ENCODE measurements around the gene SETBP1.

SETBP1 gene

DNA sequence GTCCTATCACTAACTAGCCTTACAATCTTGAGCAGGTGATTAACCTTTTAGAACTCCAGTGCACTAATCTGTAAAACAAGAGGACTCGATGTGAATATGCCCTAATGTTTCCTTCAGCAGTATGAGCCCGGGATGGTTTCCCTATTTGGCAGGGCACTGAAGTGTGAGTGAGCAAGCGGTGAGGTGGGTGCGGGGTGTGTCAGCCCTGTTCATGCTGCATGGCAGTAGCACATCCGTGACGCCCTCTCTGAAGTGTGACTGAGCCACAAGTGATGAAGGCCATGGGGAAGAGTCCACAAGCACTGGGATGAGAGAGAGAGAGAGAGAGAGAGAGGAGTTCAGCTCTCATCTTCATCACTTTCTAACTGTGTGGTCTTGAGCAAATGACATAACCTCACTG lies 168.7 kb downstream of the SETBP1 start:
- DNase-seq = no peak

DNA sequence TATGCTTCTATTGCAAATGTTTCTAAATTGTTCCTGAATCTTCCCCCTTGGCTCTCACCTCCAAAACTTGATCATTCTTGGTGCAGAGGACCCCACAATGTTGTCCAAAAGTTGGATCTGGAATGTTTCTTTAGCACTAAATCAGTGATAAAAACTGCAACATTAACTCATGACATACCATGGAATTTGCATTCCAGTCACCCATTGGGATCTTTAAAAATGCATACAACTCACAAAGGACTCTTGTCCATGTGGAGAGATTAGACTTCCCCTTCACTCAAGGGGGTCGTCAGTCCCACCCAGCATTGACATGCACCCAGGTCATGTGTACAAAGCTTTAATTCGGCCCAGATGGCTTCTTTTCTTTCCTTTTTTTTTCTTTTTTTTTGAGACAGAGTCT lies 169.3 kb downstream of the SETBP1 start:
- DNase-seq = no peak

DNA sequence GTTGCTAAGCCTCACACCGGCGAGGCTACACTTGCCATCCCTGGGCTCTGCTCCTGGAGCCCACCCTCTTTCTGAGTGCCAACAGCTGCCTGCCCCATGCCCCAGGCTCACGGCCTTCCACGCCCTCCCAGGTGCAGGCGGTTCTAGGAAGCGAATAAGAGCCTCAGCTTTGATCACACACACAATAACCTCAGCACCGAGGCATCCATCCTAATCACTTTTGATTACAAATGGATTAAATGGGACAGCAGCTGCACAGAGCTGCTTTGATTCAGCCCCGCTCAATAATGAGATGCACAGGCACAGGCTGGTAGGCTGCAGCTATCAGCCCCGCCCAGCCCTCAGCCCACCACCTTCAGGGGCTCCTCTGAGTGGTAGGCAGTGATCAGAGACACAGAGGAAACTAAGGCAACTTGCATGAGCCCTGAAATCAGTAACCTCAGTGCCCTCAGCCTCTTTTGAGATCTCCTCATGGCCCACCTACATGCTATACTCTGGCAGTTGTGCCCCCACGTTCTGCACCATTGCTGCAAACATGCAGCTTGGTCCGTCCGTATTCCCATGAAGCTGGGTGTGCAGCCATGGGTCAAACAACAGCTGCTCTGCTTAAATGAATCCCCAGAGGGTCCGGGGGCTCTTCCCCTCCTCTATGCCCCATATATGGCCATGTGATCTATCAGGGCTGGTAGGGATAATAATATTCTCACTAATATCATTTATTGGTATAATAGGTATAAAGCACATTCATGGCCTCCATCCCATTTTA lies 171.4 kb downstream of the SETBP1 start:
- no peak for DNase-seq

DNA sequence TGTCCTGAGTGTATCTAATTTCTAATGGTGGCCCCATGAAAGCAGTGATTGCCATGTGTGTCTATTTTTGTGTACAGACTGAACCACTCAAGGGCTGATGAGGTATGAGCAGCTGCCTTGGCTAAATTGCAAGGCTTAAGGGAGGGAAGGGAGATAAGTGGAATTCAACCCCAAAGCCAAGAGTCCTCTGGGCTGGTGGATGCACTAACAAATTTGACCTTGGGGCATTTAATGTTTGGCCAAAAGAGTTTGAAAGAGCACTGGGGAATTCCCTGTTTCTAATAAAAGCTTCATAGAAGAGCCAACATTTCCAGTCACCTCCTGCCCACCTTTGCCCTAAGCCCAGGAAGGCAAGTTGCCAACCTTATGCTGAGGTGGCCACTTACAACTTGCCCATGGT lies 172.1 kb downstream of the SETBP1 start:
- DNase-seq = no peak

DNA sequence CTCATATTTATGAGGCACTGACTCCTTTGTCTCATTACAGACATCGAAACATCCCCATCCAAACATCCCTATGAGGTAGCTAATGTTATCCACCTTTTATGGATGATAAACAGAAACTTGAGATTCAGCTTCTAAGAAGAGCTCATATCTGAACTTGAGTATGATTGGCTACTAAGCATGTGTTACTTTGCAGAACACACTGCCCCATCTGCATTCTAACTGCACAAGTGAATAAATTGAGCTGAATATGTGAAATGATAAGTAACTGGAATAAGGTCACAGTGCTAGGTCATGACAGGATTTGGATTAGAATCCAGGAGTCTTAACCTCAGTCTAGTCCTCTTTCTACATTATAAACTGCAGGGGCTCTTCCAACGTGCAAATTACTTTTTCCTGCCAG lies 172.7 kb downstream of the SETBP1 start:
- DNase-seq = no peak

DNA sequence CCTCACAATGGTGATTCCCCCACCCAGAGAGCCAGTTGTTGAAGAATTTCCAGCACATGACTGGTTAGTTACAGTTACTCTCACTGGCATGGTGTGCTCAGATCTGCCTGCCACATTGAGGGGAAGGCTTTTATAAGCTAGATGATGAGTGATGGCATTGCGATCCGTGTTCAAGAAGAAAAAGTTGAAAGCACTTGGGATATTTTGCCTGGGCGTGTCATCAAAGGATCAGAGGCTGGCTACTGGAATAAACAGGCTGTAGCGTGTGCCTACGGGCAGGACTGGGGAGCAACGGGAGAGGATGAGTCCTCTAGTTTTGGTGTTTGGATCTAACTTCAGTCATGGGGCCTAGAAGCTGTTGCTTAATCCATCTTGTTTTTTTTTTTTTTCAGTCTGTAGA lies 175.0 kb downstream of the SETBP1 start:
- DNase-seq = no peak

DNA sequence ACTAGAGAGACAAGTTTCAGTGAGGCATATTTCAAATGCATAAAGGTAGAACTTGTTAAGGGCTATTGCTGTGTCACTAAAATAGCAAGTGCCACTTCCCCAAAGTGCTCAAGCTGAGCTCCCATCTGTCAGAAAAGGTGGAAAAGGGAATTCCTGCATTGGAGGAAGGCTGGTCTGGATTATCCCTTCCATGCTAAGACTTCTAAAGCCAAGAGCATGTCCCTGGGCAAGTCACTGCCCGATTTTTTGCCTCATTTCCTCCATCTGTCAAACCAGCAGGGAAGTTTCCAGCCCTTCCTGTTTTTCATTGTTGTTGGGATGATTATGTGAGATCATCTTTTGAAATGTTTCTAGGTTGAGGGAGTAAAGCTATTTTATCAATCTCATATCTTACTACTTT lies 175.5 kb downstream of the SETBP1 start:
- DNase-seq = peak; percentile 37 to 62 (median 55)

DNA sequence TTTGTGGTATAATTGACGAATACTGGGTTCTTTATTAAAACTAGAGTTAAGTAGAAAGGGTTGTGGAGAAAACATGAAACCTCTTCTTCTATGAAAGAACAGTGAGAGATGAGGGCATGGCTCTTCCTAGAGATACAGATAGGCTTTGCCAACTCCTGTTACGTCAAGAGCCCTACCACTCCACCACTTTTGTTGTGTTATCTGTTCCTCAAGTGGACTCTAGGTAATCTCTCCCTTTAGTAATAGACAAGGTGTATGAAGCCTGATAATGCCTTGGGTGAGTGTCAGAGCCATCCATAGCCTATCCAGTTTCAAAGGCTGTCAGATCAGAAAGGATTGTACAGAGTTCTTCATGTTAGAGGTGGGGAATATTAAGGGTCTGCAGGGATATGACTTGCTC lies 176.4 kb downstream of the SETBP1 start:
- no peak for DNase-seq

DNA sequence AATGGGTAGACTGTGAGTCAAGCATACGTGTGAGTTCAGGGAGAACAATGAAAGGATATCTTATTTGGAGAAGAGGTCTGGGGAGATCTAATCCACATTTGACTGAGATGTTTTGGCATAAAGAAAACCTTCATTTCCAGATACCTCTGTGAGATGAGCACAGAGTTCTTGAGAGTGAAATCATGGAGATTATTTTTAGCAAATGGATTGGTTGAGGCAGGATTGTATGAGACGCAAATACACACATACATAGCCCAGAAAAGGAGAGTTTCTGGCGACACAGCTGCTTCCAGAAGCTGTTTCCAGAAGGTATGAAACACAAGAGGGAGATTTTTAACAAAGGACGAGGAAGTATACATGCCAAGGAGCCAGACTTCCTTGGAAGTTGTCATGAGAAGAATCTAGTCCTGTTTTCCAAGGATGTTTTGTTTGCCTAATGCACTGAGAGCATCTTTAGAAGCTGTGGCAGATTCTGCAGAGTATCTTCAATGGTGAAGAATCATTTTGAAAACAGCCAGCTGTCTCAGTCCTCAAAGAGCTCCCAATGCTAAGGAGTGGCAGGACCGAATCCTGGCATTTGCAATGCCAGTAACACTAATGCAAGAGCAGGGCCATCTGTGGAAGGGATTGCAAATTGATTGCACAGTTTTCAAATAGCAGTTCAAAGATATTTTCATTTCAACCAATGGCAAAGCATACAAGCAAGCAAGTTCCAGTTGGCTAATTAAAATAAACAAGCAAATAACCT lies 177.2 kb downstream of the SETBP1 start:
- no peak for DNase-seq

DNA sequence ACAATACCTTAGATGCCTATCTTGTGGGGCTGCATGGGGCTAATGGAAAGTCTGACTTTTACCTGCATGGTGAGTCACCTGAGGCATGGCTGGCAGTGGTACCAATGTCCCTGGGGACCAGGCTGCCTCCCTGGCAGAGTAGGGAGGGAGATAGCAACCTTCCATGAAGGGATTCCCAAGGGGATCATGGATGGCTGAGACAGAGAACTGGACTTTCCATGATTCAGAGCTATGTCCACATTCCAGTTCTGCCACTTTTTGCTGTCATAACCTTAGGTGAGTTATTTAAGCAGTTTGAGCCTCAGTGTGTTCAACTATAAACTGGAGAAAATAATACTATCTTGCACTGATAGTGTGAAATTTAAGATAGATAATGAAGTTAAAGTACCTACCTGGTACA lies 178.6 kb downstream of the SETBP1 start:
- no peak for DNase-seq

DNA sequence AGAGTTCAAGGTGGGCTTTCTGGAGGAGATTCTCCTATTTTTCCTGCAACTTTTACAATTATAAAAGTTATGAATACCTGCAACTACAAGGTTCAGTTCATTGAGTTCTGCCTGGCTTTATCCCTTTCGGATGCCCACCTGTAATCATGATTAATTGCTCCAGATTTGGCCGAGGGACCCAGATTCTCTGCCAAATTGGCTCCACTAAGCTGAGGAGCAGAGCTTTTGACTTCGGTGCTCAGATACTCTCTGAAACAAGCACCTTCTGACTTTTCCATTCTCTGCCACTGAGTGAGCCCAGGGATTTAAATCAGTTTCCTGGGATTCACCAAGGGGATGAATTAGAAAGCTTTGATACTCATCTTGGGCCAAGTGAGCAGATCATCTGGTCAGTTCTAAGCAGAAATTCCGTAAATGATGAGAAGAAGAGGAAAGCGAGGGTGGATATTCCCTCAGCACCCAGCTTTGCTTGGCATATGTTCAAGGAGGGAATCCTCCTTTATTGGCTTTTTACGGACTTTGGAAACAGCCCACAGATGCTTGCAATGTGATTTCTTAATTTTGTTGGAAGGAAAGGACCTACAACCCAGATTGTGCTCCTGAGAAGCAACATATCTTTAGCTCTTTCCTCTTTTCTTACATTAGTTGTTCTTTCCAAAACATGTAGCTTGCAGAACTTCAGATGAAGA lies 179.2 kb downstream of the SETBP1 start:
- no peak for DNase-seq

DNA sequence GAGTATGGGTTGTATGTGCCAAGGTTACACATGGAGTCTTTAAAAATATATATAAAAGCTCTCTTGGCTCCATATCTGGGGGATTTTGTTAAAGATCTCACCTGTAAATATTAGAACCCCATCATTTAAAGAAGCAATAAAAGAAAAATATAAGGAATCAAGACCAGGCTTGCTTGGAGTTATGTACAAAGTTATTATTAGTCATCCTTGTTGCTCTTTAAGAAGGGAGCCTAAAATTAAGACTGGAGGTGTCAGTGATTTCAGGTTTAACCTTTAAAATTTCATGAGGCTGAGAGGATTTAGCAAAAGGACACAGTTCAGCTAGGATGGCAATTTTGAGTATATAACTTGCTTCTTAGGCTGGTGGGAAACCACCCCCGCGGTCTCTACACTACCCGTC lies 181.4 kb downstream of the SETBP1 start:
- no peak for DNase-seq

DNA sequence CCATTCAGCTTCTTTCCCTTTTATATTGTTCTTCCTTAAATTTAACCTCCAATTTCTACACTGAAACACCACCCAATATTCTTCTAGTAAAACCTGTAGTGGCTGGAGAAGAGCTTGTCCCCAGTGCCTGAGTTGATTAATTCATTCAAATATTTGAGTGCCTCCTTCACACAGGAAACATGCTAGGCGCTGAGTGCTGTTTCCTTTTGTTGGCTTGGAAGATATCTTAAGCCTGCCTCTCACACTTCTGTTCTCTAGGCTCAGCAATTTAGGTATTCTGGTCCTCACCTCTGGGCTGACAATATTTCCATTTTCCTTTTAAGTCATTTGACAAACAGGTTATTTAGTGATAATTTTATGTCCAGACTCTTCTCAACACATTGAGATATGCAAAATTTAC lies 185.4 kb downstream of the SETBP1 start:
- DNase-seq = no peak

DNA sequence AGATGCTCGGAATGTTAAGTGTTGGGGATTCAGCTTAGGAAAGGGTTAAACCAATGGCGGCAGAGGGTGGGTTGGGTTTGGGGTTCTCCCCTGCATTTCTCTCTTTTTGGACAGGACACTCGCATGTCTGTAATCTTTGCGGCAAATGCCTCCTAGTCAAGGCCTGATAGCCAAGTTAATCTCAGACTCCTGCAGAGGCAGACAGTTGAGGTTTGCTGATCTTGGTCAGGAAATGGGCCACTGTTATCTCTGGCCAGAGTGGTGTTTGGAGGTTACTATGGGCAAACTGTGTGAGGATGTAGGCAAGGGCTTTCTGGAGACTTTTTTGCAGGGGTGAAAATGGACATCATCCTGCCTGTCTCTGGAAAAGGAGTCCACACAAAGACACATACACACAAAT lies 188.8 kb downstream of the SETBP1 start:
- no peak for DNase-seq

DNA sequence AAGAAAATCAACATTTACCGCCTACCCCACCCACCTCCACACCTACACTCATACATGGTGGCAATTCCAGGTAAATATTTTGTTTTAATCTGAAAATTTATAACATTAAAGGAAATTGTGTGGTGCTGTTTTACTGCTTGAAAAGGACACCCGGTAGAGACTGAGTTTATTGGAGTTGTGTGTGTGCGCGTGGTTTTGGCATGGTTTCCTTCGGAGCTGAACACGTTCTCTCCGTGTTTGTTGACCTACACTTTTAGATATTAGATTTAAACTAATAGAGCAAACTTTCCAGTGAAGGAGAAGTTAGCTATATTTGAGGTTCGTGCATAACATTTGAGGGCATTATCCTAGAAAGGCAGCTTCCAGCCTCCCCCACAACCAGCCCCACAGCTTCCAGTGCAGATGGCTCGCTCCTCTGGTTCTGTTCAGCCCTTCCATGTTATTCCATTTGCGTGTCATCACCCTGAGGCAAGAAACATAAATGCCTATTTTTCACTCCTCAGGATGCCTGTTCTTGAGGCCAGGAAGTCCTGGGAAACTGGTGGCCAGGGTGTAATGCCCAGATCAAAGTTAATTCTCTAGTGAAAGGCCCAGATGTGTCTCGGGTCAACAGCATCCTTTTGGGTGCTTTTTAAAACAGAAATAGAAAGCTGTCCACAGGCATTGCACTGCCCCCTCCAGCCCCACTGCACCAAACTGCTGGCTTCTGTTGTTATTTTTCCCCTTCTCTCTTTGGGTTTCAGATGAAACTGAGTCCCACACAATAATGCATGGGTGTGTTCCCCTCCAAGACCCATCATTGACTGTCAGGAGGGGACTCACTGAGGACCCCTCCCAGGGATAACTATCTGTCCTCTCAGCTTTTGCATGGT lies 190.2 kb downstream of the SETBP1 start:
- DNase-seq = no peak

DNA sequence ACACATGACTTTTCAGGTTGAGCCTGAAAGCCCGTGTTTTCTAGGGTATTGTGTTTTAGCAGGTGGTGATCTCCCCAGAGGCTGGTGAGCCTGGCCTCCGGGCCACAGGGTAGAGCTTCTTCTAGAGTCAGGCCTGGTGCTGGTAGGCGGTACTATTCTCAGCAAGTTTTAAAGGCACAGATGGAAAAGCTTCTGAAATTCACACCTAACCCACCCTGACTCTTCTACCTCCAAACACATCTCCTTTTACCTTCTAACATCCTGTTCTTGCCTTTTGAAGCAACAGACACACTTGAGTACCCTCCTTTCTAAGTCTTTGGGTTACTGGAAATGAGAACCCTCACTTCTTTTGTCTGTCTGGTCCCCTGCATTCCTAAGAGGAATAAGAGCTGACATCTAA lies 191.1 kb downstream of the SETBP1 start:
- no peak for DNase-seq

DNA sequence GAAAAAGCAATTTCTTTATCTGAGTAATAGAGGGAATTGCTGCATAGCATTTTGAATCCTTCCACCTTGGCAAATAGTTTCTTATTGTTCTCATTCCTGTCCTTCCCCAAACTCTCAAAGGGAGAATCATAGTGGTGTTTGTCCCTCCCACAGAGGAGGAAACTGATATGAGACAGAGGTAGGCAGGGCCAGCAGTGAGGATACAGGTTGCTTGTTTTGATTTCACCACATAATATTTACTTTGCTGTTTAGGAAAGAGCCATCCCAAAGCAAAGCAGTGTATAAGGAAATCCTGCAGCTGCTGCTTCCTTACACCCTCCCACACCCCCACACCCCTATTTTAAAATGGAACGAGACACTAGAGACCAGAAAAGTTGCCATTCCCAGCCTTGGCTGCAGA lies 195.3 kb downstream of the SETBP1 start:
- DNase-seq = no peak

DNA sequence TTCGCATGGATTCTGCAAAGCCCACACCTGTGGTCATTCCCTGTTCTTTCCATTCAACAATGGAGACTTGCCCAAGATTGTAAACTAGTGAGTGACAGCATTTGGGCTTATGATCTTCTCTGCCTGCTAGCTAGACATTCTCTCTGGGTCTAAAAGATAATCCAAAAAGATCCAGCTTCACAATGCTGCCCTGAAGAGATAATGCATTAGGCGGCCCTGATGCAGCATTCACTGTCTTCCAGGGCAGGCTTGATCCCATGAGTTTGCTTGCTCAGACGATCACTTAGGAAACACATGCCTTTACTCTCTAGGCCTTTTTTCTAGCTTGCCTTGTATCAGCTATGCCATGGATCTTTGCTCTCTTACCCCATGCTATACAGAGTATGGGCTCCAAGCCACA lies 196.1 kb downstream of the SETBP1 start:
- DNase-seq = no peak

DNA sequence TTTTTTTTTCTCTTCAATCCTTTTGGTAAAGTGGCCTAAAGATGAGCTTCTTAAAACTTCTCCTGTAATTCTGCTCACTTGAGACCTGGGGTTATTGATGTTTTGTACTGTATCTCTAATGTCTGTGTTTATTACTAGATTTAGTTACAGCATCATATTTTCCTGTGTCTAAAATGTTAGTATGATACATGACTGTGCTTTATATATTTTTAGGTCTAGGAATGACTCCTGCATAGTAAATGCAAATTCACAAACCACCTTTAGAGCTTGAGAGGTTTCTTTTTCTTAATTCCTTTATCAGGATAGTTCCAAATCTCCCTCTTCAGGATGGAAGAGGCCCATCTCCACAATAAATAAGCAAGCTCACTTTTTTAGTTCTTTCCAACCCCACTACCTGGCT lies 197.6 kb downstream of the SETBP1 start:
- no peak for DNase-seq

DNA sequence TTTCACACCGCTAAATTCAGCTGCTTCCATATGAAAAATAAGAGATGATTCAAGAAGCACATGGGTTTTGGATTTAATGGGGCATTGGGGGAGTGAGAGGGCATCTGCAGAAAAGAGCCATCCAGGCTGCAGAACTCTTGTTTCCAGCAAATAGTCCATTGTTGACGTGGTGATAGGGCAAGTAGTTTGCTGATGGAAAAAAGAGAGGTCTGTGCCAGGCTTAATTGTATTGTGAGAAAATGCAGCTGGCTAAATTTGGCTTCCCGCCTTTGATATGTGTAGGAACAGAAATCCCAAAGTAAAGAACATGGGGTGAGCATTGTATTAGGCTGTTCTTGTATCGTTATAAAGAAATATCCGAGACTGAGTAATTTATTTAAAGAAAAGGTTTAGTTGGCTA lies 199.5 kb downstream of the SETBP1 start:
- no peak for DNase-seq

DNA sequence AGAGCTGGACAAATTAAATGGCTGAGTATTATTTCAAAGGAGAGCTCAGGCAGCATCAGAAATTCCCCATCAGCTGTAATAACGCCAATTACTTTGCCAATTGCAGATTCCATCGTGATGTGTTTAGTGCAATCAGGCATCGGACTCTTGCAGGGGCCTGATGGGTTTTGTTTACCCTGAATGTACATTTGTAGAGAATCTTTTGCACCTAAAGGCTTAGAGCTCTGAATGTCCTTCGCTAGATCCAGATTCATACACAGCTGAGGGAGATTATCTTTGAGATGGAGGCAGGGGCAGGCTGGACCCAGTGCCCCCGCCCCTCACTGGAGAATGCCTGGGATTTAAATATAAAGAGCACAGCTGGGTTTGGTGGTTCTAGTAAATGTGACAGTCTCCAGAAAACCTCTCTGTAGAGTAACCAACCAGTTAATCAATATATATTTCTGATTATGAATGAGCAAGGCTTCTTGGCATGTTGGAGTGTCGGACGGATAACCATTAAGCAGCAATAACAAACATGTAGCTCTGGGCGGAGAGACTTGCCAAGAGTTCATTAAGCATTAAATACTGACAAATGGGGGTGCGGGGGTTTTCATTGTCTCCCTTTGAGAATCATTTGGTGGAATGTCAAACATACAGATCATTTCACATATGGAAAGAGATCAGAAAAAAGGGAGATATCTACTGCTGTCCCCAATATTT lies 200.9 kb downstream of the SETBP1 start:
- DNase-seq = no peak

DNA sequence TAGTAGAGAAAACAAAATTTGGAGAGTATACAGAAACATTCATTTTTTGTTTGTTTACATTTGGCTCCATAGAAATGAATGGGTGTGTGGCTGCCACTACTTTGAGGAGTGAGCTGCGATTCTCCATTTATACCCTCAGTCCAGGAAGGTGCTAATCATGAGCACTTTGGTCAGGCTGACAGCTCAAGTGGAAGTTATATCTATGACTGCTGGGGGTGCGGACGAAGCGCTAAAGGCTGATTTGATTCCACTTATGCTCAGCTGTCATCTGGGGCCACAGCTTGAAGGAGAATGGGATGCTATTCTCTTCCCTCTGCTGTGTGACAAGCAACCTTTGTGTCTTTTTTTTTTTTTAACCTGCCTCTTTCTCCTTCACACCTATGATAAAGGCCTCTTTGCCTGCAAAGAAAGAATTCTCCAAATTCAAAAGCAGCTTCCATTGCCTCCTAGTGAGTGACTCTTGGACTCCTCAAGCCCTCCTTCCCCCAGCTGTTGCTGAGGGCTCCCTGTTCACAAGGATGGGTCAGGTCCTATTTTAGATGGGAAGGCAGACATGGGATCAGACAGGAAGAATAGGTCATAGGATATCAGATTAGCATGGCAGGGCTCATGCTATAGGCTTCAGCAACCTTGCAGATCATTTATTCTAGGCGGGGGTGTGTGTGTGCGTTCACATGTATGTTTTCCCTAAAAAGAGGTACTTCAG lies 201.6 kb downstream of the SETBP1 start:
- no peak for DNase-seq

Measured in suppressor macrophage treated with lipopolysaccharide for 1 hour (primary cell).